SK-N-SH (cell line): ENCODE data around the gene PNKD. TPM values are rescaled to one million over a fixed set of nuclear protein-coding genes. Genes with fewer than 3 reads are reported as not detected.

ENCODE experiments used
- CTCF ChIA-PET: fragments of 300-600, 350-600 bp; formaldehyde crosslinking; extraction: SDS; loops from one replicate; lab custom pipeline; 2021; lab: Yijun Ruan, JAX
- POLR2A ChIA-PET: fragments of 350-600 bp; sonication (Branson Sonifier 250); formaldehyde crosslinking; extraction: SDS; loops from one replicate; lab custom pipeline; 2020; ENCODE audit warnings: antibody characterized with exemption, inconsistent platforms; lab: Yijun Ruan, JAX
- DNase-seq: peaks from one replicate; pipeline ENCODE4 v3.0.0; 2012
- H2AFZ ChIP-seq: fragments of 200-600 bp; sonication (generic); 2 replicates; pipeline ENCODE4 v1.8.1; 2016; ENCODE audit warnings: antibody characterized with exemption, mild to moderate bottlenecking, low read depth
- H3F3A ChIP-seq: fragments of 200-600 bp; sonication (generic); replicated peaks from 2 replicates; pipeline ENCODE3; 2016; ENCODE audit warnings: antibody characterized with exemption, mild to moderate bottlenecking; ENCODE audit not compliant: insufficient read depth
- H3K27ac ChIP-seq, 2 experiments: fragments of 200-500 bp in 1 of 2; fragments of 200-600 bp in 1 of 2; sonication (Bioruptor generic) in 1 of 2; sonication (generic), shearing (Covaris generic) in 1 of 2; 2 replicates each; pipeline versions ENCODE4 v1.5.1 to v1.6.1; 2014 to 2016; ENCODE audit warnings: low read depth in 2 of 2, inconsistent platforms in 1 of 2, low read length in 1 of 2, mild to moderate bottlenecking in 1 of 2, mixed read lengths in 1 of 2
- H3K27me3 ChIP-seq: fragments of 200-600 bp; sonication (generic), shearing (Covaris generic); 2 replicates; pipeline ENCODE4 v1.6.1; 2016; ENCODE audit warnings: mixed run types; ENCODE audit not compliant: insufficient read depth
- H3K36me3 ChIP-seq, 2 experiments: fragments of 200-500 bp in 1 of 2; fragments of 200-600 bp in 1 of 2; sonication (Bioruptor generic) in 1 of 2; sonication (generic) in 1 of 2; replicated peaks in 1 of 2; 2 replicates each; pipeline versions ENCODE3 to v1.5.1; 2014 to 2016; ENCODE audit warnings: low read length in 1 of 2, mild to moderate bottlenecking in 1 of 2; ENCODE audit not compliant: insufficient read depth in 2 of 2, control insufficient read depth in 1 of 2
- H3K4me1 ChIP-seq, 2 experiments: fragments of 200-500 bp in 1 of 2; fragments of 200-600 bp in 1 of 2; sonication (Bioruptor generic) in 1 of 2; sonication (generic), shearing (Covaris generic) in 1 of 2; 2 replicates each; pipeline versions ENCODE4 v1.5.1 to v1.6.1; 2014 to 2016; ENCODE audit warnings: low read depth in 1 of 2, low read length in 1 of 2, mixed run types in 1 of 2; ENCODE audit not compliant: insufficient read depth in 2 of 2, control insufficient read depth in 1 of 2
- H3K4me2 ChIP-seq: fragments of 200-600 bp; sonication (generic), shearing (Covaris generic); 2 replicates; pipeline ENCODE4 v1.6.1; 2017; ENCODE audit warnings: mixed run types
- H3K4me3 ChIP-seq, 2 experiments: fragments of 200-500 bp in 1 of 2; fragments of 200-600 bp in 1 of 2; sonication (Bioruptor generic) in 1 of 2; sonication (generic), shearing (Covaris generic) in 1 of 2; 2 replicates each; pipeline versions ENCODE4 v1.5.1 to v1.8.1; 2014 to 2016; ENCODE audit warnings: low read depth in 2 of 2, inconsistent platforms in 1 of 2, low read length in 1 of 2, mild to moderate bottlenecking in 1 of 2, mixed read lengths in 1 of 2, moderate library complexity in 1 of 2
- H3K79me2 ChIP-seq: fragments of 200-600 bp; sonication (generic); 2 replicates; pipeline ENCODE4 v1.8.1; 2017; ENCODE audit warnings: mild to moderate bottlenecking; ENCODE audit not compliant: insufficient read depth
- H3K9ac ChIP-seq: fragments of 200-600 bp; sonication (generic); 2 replicates; pipeline ENCODE4 v1.6.1; 2017; ENCODE audit warnings: mixed run types
- H3K9me2 ChIP-seq: fragments of 200-600 bp; sonication (generic); 2 replicates; pipeline ENCODE4 v1.6.1; 2017; ENCODE audit warnings: mixed run types
- H3K9me3 ChIP-seq: fragments of 200-600 bp; sonication (generic); 2 replicates; pipeline ENCODE4 v1.6.1; 2017; ENCODE audit warnings: mixed run types, mild to moderate bottlenecking, moderate library complexity
- H4K20me1 ChIP-seq: fragments of 200-600 bp; sonication (generic); 2 replicates; pipeline ENCODE4 v1.6.1; 2017; ENCODE audit warnings: mild to moderate bottlenecking, mixed run types; ENCODE audit not compliant: insufficient read depth
- EP300 ChIP-seq, 2 experiments: IDR thresholded peaks; 2 replicates each; pipeline versions ENCODE4 v1.4.0 to v1.6.1; 2012; ENCODE audit warnings: borderline replicate concordance in 1 of 2, low read depth in 1 of 2, low read length in 1 of 2
- FOXM1 ChIP-seq: IDR thresholded peaks from 2 replicates; pipeline ENCODE4 v1.4.0; 2012; ENCODE audit warnings: low read depth, mild to moderate bottlenecking
- GABPA ChIP-seq: IDR thresholded peaks from 2 replicates; pipeline ENCODE4 v1.4.0; 2012; ENCODE audit warnings: low read depth, mild to moderate bottlenecking
- MXI1 ChIP-seq: IDR thresholded peaks from 2 replicates; pipeline ENCODE4 v1.6.1; 2012; ENCODE audit warnings: mild to moderate bottlenecking, low read depth, low read length, improper control_type of control experiment
- NFIC ChIP-seq: IDR thresholded peaks from 2 replicates; pipeline ENCODE4 v1.4.0; 2012; ENCODE audit warnings: borderline replicate concordance
- NRF1 ChIP-seq: IDR thresholded peaks from 2 replicates; pipeline ENCODE4 v1.6.1; 2012; ENCODE audit warnings: low read depth, mild to moderate bottlenecking, low read length
- RXRA ChIP-seq: IDR thresholded peaks from 2 replicates; pipeline ENCODE4 v1.4.0; 2012; ENCODE audit warnings: low read depth, mild to moderate bottlenecking, borderline replicate concordance
- SMC3 ChIP-seq: IDR thresholded peaks from 2 replicates; pipeline ENCODE4 v1.6.1; 2012; ENCODE audit warnings: low read depth, low read length, improper control_type of control experiment
- TEAD4 ChIP-seq: IDR thresholded peaks from 2 replicates; pipeline ENCODE4 v1.4.0; 2012; ENCODE audit warnings: mild to moderate bottlenecking, borderline replicate concordance; ENCODE audit not compliant: insufficient read depth
- WGBS: methylation state at CpG from one replicate; pipeline ENCODE4 v1.1.6; 2017; ENCODE audit warnings: low lambda C conversion rate; 5-methylcytosine and 5-hydroxymethylcytosine counted together
- polyA plus RNA-seq, 3 experiments: library from polyadenylated mRNA; depleted of rRNA; stranded (reverse); fragments of >200 nt; gene quantifications; 2 replicates each; pipeline ENCODE4 v1.2.3, GENCODE V29; 2012
- TF ChIP-seq, protein P1 (sequence below): IDR thresholded peaks from 2 replicates; pipeline ENCODE4; 2012

The PNKD gene
- polyA plus RNA-seq, 1 of the 3 experiments (the other 2 are of a cell fraction), result 101 TPM

DNA sequence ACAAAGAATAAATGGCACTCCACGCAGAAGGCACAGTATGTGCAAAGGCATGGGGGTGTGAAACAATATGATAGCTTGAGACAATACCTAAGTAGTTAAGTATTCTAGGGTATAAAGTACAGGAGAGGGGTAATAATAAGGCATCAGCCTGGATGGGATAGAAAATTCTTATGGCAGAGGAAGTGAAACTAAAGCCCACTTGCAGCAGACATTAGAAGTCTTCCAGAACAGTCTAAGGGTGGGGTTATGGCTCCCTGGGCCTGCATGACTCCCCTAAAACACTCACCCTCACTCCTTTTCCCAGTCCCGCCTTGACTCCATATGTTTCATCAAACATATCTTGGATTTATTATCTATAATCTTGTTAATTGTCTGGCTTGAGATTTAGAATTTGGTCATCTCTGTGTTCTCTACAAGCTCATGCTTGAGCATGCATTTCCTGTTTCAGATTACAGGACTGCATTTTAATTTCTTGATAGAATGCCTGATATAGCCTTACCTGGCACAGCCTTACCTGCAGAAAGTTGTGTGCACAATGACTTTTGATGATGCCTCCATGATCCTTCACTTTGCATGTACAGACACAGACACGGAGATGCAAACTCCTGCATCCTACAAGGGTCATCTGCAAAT, 50.5 kb downstream of the PNKD start:
- Histone ChIP-seq H2AFZ (no peak overlapping the region), H3K9me3 (no peaks in the 10 kb centered on the region), H3K27me3 (no peaks in the 10 kb centered on the region), H3K9ac (no peak overlapping the region), H3K4me2 (no peak overlapping the region), H3K4me3 (no peak overlapping the region), H3K27ac (no peak overlapping the region), H3K4me1 (peaks cover 7 to 17% of the 10 kb centered on the region in 2 experiments; a peak in 2 of 4 replicates), H3F3A (no peaks in the 10 kb centered on the region), H4K20me1 (no peaks in the 10 kb centered on the region), H3K36me3 (no peaks in the 10 kb centered on the region), H3K79me2 (no peaks in the 10 kb centered on the region), H3K9me2 (no peaks in the 10 kb centered on the region)
- no peak for DNase-seq
- WGBS, result 95% methylated on average over 3 of the region's 3 CpGs
- ChIA-PET POLR2A (no interaction called here), CTCF (interaction anchor here (0.8 to 2.8 kb wide), 3 partner anchors 19 to 48 kb away, joined by 3 to 14 read pairs (median 8); no protein-coding TSS in a partner anchor)
- TF ChIP-seq EP300 (IDR thresholded peaks at IDR 0.05; ENCODE audit: borderline replicate concordance in 1 of 2, low read depth in 1 of 2, low read length in 1 of 2), result no peak
- TF ChIP-seq MXI1, result no peak
- TF ChIP-seq, protein P1, sequence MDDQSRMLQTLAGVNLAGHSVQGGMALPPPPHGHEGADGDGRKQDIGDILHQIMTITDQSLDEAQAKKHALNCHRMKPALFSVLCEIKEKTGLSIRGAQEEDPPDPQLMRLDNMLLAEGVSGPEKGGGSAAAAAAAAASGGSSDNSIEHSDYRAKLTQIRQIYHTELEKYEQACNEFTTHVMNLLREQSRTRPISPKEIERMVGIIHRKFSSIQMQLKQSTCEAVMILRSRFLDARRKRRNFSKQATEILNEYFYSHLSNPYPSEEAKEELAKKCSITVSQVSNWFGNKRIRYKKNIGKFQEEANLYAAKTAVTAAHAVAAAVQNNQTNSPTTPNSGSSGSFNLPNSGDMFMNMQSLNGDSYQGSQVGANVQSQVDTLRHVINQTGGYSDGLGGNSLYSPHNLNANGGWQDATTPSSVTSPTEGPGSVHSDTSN, result no peak
- TF ChIP-seq FOXM1, result no peak
- no peak for TF ChIP-seq RXRA
- no peak for TF ChIP-seq TEAD4
- no peak for TF ChIP-seq GABPA

DNA sequence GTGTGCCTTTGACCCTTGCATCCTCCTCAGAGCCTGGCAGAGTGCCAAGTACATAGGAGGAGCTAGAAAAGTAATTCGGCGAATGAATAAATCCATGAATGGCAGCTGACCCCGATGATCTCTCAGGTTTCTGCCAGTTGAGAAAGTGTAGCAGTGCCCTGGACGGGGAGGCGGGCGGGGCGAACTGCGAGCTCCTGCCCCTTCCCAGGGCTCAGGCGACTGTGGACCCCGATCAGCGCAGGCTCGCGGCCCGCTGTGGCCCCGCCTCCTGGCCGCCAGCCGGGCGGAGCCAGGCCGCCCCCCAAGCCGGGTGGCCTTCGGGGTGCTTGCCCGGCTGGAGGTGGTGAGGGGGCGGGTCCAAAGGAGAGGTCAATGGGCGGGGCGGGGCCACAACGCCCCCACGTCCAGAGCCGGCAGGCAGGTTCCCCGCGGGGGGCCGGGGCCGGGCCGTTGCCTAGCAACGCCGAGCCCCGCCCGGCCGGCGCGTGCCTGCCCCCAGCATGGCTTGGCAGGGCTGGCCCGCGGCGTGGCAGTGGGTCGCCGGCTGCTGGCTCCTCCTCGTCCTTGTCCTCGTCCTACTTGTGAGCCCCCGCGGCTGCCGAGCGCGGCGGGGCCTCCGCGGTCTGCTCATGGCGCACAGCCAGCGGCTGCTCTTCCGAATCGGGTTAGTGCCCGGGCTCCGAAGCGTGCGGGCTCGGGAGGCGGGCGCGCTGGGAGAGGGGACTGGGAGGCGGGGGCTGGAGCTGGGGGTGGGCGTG, 52.6 kb downstream of the PNKD start:
- H3K9me2 ChIP-seq, result no peaks in the 10 kb centered on the region
- H2AFZ ChIP-seq, result peak overlapping the region; percentile 82
- peak overlapping the region; percentile 29 to 72; a peak in 3 of 4 replicates for H3K27ac ChIP-seq
- H3K79me2 ChIP-seq, result no peaks in the 10 kb centered on the region
- no peaks in the 10 kb centered on the region for H3K27me3 ChIP-seq
- H3K9me3 ChIP-seq, result no peaks in the 10 kb centered on the region
- no peaks in the 10 kb centered on the region for H3K36me3 ChIP-seq
- peak overlapping the region; percentile 65 to 71 for H3K4me3 ChIP-seq
- H3K4me1 ChIP-seq, result peaks cover 7 to 19% of the 10 kb centered on the region in 2 experiments; a peak in 2 of 4 replicates
- ChIA-PET CTCF (interaction anchor here (1.0 to 2.8 kb wide), 7 partner anchors 21 to 194 kb away, joined by 3 to 14 read pairs (median 5); partner anchors contain the start of gene CATIP), POLR2A (interaction anchor here (1.0 kb wide), 2 partner anchors 35 to 285 kb away, joined by 3 to 4 read pairs; partner anchors contain the start of gene PLCD4)
- peak overlapping the region; percentile 50 for H3K9ac ChIP-seq
- H3K4me2 ChIP-seq, result peak overlapping the region; percentile 84
- TF ChIP-seq MXI1 (0 out of 2 replicates have a peak, but pooled peaks have one; percentile 46), NRF1 (peak; percentile 46; the same call in 1 of the 2 replicates), NFIC (peak; percentile 83), SMC3 (no peak)
- no peaks in the 10 kb centered on the region for H3F3A ChIP-seq
- 2% methylated on average over 27 of the region's 69 CpGs for WGBS
- peak; percentile 97 for DNase-seq
- no peaks in the 10 kb centered on the region for H4K20me1 ChIP-seq
